Suprapubic skin (tissue), 3 donors: ENCODE results near the gene CLEC3A.

Experiments used
- POLR2AphosphoS5 ChIP-seq, 3 donors: sonication (generic); formaldehyde crosslinking; IDR thresholded peaks; one replicate each; pipeline ENCODE4 v1.6.1; 2017; ENCODE audit warnings: antibody characterized with exemption in 3 of 3
- TF ChIP-seq, protein P1 (sequence below), 2 donors: fragments of 200-600 bp in 1 of 2; fragments of 450-650 bp in 1 of 2; sonication (generic) in 1 of 2; IDR thresholded peaks; one replicate each; pipeline ENCODE4 v1.5.1; 2016 to 2019; ENCODE audit warnings: antibody characterized with exemption in 2 of 2, mild to moderate bottlenecking in 1 of 2, moderate library complexity in 1 of 2

- TF ChIP-seq, protein P1, sequence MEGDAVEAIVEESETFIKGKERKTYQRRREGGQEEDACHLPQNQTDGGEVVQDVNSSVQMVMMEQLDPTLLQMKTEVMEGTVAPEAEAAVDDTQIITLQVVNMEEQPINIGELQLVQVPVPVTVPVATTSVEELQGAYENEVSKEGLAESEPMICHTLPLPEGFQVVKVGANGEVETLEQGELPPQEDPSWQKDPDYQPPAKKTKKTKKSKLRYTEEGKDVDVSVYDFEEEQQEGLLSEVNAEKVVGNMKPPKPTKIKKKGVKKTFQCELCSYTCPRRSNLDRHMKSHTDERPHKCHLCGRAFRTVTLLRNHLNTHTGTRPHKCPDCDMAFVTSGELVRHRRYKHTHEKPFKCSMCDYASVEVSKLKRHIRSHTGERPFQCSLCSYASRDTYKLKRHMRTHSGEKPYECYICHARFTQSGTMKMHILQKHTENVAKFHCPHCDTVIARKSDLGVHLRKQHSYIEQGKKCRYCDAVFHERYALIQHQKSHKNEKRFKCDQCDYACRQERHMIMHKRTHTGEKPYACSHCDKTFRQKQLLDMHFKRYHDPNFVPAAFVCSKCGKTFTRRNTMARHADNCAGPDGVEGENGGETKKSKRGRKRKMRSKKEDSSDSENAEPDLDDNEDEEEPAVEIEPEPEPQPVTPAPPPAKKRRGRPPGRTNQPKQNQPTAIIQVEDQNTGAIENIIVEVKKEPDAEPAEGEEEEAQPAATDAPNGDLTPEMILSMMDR (IDR thresholded peaks at IDR 0.05): no peak
- no peak for TF ChIP-seq POLR2AphosphoS5 (IDR thresholded peaks at IDR 0.05)
Observed at GRCh38 chr16:78024159-78024558, 1.8 kb downstream of the CLEC3A start.
